ACHN (cell line): Measurements from ENCODE around the gene FBXO17.
"Not testable (repeated sequence)": the region's sequence is repeated elsewhere in the genome, so short reads cannot be mapped to it uniquely, and the experiment has no call there.

Source experiments
- DNase-seq: peaks from one replicate; pipeline ENCODE4 v3.0.0-alpha.2; 2015
- in situ Hi-C: cut with HindIII; loops from 2 replicates; pipeline ENCODE4 v1.10.0; 2017; ENCODE audit warnings: low sequenced_read_pairs, low pct_ligation_motif_present, low pct_unique_long_range_greater_than_20kb

The FBXO17 gene, protein sequence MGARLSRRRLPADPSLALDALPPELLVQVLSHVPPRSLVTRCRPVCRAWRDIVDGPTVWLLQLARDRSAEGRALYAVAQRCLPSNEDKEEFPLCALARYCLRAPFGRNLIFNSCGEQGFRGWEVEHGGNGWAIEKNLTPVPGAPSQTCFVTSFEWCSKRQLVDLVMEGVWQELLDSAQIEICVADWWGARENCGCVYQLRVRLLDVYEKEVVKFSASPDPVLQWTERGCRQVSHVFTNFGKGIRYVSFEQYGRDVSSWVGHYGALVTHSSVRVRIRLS

DNA sequence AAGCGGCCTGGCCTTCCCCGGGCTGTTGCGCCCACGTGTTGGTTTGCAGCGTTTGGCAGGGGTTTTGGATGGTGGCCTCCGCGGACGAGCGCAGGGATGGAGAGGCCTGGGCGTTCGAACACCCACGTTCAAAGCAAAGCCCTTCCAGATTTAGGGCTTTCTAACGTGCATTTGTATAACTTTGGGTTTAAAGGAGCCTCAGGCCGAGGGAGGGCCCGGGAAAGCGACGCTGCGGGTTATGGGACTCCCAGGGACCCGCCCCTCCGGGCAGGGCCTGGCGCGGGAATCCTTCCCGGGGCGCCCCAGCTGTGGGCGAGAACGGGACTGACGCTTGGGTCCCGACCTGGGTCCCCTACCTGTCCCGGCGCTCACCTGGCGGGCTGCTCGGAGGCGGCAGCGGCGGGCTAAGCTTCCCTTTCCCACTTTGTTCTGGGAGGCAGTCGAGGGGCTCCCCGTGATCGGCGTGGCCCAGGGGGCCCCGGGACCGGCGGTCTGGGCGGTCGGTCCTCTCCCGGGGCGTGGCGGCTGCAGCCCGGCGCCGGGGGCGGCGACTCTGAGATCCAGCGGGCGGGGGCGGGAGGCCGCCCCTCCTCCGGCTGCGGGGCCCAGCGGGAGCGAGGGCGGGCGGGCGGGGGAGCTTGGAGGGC lies at the start of gene FBXO17:
TSS of gene FBXO17 (minus strand) at position 529 of the 647 bp plus-strand sequence. CDS start 25,423 bp downstream, outside the sequence.
- in situ Hi-C loops = no loop called here
- DNase-seq = peak; percentile 73

DNA sequence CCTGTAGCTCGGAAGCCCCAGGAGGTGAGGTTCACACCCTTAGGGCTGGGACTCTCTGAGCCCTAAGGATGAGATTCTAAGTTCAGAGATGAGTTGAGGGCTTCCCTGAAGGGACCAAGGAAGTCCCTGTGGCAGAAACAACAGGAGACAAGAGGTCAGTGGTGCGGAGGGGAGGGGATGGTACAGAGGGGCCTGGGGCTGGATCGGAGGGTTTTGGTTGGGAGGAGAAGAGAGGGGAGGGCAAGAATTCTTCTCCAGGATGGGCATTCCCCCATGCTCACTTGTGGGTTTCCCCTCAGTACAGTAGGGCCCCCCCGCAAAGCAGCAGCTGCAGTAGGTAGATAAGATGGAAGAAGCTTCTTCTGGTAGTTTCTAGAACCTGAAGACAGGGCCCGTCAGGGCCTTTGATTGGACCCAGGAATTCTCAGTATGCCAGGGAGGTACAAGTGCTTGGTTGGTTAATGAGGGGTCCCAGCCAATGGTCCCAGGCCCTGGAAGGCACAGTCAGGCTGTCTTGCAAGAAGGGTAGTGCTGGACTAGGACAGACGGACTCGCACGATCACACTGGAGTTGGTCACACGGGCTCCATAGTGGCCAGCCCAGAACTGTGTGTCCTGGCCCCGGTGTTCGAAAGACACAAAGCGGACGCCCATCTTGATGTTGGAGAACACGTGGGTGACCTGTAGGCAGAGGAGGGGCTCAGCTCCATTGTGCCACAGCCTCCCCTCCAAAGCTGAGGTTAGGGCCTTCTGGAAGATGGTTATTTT lies 49.5 kb upstream of the FBXO17 start:
- DNase-seq = no peak
- in situ Hi-C loops = no loop called here

DNA sequence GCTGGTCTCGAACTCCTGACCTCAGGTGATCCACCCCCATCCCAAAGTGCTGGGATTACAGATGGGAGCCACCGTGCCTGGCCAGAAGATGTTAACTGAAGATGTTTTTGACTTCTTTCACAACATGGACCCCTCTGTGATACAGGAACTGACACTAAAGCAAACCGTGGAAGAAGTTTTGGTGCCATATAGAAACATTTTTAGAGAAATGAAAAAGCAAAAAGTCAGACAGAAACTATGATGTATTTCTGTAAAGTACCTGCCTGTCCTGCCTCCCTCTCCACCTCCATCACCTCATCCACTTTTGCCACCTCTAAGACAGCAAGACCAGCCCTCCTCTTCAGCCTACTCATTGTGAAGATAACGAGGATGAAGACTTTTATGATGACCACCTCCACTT lies 45.5 kb upstream of the FBXO17 start:
- in situ Hi-C loops = no loop called here
- DNase-seq = no peak

DNA sequence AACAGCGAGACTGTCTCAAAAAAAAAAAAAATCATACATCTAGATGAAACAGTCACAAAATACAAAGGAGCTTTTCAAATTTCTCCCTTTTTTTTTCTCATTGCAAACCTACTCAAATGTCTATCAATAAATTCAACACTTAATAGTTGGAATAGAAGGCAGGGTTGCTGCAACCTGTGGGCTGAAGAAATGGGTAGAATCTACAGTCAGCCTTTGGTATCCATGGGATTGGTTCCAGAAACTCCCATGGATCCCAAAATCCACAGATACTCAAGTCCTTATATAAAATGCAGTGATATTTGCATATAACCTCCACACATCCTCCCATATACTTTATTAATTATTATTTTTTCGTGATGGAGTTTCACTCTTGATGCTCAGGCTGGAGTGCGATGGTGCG lies 42.1 kb upstream of the FBXO17 start:
- in situ Hi-C loops = no loop called here
- no peak for DNase-seq

DNA sequence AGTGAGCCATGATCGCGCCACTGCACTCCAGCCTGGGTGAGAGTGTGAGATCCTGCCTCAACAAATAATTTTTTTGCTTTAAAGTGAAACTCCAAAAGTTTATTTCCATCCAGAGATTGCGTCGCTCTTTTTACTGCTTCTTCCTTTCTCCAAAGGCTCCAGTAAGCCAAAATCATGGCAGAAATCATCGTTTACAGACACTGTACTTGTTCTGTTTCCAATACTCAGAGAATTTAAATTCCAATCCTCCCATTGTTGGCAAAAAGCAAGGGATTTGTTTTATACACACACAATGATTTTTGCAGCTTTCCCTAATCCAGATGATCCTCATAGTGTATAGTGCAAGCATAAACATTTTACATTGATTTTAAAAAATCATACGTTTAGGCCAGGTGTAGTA lies 41.5 kb upstream of the FBXO17 start:
- DNase-seq = no peak
- in situ Hi-C loops = no loop called here

DNA sequence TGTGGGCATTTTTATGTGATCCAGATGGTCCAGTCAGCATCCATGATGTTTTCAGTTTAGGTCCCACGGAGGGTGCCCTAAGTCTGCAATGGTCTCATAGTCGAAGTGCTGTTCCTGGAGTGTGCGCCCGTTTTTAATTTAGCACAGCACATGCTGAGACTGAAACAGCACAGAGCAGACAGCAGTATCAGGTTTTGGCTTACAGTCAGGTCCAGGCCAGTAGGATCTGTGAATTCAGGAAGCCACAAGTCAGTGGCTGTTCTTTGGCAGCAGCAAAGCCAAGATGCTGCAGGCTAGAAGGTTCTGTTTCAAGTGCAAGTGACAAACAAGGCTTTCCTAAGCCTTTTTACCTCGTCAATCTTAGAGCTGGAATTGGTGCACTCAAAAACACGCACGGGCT lies 38.5 kb upstream of the FBXO17 start:
- in situ Hi-C loops = no loop called here
- no peak for DNase-seq

DNA sequence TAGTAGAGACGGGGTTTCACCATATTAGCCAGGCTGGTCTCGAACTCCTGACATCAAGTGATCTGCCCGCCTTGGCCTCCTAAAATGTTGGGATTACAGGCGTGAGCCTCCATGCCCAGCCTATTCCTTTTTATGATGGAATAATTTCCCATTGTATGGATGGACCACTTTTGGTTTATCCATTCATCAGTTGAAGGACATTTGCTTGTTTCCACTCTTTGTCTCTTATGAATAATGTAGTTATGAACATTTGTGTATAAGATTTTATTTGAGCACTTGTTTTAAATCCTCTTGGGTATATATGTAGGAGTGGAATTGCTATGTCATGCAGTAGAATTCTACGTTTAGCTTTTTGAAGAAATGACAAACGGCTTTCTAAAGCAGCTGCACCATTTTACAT lies 33.5 kb upstream of the FBXO17 start:
- in situ Hi-C loops = no loop called here
- DNase-seq = no peak

DNA sequence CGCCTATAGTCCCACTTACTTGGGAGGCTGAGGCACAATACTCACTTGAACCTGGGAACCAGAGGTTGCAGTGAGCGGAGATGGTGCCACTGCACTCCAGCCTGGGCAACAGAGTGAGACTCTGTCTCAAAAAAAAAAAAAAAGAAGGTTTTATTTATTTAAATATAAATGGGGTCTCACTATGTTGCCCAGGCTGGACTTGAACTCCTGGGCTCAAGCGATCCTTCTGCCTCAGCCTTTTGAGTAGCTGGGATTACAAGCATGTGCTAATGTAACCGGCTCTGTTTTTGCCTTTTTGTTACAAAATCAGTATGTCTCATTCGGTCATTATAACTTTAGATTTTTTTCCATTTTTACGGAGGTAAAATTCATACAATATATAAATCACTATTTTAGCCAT lies 32.6 kb upstream of the FBXO17 start:
- in situ Hi-C loops = no loop called here
- DNase-seq = no peak

DNA sequence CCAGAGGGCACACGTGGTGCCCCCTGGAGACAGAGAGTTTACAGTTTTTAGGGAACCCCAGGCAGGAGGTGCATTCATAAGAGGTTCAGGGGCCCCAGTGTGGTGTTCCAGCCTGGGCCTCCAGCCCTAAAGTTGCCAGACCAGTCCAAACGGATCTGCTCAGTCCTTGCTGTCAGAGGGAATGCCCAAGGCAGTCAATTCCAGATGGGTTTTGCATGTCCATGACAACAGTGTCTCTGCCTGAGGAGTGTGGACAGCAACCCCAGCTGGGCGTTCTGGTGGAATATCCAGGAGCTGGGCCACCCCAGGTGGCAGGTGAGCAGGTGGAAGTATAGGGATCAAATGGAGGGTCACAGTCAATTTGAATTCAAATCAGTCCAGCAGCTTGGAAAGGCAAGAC lies 31.6 kb upstream of the FBXO17 start:
- DNase-seq = no peak
- in situ Hi-C loops = no loop called here

DNA sequence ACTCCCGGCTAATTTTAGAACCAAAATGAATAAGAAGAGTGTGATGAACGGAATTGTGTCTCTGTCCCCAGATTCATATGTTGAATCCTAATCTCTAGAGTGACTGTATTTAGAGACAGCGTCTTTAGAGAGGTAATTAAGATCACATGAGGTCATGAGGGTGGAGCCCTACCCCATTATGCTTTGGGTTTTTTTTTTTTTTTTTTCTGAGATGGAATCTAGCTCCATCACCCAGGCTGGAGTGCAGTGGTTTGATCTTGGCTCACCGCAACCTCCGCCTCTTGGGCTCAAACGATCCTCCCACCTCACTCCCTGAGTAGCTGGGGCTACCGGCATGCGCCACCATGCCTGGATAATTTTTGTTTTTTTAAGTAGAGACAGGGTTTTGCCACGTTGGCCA lies 28.9 kb upstream of the FBXO17 start:
- no peak for DNase-seq
- in situ Hi-C loops = no loop called here

DNA sequence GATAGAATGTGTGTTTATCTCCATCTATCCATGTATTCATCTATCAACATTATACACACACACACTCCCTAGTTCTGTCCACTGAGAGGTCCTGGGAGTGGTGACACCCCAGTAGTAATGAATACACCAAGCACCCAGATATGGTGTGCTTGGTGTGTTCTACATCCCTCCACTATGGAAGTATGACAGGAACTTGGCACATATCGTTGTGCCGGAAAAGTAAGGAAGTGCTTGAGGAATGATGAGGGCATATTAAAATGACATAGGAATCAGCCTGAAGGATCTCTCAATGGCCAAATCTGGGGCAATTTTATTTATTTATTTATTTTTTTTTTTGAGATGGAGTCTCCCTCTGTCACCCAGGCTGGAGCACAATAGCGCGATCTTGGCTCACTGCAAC lies 28.3 kb upstream of the FBXO17 start:
- no peak for DNase-seq
- in situ Hi-C loops = no loop called here

DNA sequence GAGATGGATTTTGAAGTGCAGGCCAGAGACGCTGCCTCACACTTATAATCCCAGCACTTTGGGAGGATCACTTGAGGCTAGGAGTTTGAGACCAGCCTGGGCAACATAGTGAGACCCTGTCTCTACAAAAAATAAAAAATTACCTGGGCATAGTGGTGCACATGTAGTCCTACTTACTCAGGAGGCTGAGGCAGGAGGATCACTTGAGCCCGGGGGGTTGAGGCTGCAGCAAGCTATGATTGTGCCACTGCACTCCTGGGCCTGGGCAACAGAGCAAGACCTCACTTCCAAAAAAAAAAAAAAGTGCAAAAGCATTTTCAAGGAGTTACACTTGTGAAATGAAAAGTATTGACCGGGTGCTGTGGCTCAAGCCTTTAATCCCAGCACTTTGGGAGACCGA lies 27.6 kb upstream of the FBXO17 start:
- in situ Hi-C loops = no loop called here
- DNase-seq = no peak

DNA sequence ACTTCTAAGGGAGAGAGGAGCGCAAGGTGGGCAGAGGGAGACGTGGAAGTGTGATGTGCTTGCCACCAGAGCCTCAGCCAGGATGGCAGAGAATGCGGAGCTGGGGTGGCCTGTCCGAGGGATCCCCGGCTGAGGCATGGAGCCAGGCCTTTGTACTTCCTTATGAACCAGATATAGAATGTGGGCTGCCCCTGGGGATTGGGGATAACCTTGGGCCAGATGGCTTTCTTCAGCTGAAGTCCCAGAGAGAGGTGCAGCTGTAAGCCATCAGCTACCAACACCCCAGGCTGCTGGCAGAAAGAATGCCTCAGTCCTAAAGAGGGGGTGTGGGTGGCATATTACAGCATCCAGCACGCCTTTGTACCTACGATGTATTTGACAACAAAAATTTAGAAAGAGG lies 25.5 kb upstream of the FBXO17 start:
- no peak for DNase-seq
- in situ Hi-C loops = no loop called here

DNA sequence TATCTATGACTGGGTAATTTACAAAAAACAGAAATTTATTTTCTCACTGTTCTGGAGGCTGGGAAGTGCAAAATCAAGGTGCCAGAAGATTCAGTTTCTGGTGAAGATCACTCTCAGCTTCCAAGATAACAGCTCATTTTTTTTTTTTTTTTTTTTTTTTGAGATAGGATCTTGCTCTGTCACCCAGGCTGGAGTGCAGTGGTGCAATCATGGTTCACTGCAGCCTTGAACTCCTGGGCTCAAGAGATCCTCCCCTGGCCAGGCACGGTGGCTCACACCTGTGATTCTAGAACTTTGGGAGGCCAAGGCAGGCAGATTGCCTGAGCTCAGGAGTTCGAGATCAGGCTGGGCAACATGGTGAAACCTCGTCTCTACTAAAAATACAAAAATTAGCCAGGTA lies 22.0 kb upstream of the FBXO17 start:
- DNase-seq, in situ Hi-C loops: not testable (repeated sequence)

DNA sequence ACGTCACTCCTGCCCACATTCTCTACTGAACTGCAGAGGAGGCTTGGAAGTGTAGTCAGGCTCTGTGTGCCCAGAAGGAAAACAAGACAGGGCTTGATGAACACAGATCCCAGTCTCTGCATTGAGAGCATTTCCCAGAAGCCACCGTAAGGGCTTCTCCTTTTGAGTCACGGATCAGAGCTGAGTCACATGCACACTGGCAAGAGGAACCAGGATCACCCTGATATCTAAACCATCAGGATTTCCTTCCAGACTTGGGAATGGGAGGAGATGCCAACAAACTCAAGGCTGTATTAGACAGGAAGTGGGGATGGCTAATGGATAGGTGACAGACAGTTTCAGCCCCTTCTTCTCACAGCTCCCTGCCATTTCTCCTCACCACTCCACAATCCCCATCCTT lies 17.7 kb upstream of the FBXO17 start:
- in situ Hi-C loops = no loop called here
- DNase-seq = peak; percentile 22

DNA sequence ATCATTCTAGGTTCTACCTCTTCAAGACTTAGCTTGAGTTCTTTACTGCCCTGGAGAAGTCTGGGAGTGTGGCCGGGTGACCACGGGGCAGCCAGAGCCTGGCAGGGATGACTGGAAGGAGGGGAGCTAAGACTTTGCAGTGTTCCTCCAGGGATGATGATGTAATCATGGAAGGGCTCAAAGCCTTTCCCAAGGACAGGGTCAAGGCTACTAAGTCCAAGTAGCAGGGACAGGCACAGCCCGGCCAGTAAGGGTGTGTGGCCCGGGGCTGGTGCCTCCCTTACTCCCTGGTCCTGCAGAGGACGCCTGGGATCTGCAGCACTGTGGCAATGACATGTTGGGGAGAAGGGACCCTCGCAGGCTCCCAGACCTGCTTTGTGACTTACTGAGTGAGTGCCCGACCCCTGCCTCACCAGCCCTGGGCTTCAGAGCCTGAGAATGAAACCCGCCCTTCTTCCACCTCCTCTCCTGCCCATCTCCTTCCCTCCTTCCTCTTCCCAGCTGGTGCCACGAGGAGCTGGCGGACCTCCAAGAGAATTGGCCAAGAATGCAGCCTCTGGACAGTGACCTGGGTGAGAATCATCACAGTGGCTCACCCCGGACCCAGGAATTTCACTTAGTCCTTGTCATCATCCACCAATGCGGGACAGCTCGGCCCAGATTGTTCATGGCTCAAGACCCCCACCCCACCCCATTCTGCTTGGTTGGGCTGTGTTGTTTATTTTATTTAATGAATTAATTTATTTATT lies 15.6 kb upstream of the FBXO17 start:
- peak; percentile 19 for DNase-seq

DNA sequence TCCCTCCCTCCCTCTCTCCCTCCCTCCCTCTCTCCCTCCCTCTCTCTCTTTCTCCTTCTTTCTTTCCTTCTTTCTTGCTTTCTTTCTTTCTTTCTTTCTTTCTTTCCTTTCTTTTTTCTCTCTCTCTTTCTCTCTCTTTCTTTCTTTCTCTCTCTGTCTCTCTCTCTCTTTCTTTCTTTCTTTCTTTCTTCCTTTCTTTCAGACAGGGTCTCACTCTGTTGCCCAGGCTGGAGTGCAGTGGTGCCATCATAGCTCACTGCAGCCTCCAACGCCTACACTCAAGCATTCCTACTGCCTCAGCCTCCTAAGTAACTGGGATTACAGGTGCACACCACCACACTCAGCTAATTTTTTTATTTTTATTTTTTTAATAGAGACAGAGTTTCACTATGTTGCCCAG lies 14.1 kb upstream of the FBXO17 start:
- DNase-seq, in situ Hi-C loops: not testable (repeated sequence)

More for the DNA sequence above, 15.6 kb upstream of the FBXO17 start:
- in situ Hi-C loops = no loop called here

DNA sequence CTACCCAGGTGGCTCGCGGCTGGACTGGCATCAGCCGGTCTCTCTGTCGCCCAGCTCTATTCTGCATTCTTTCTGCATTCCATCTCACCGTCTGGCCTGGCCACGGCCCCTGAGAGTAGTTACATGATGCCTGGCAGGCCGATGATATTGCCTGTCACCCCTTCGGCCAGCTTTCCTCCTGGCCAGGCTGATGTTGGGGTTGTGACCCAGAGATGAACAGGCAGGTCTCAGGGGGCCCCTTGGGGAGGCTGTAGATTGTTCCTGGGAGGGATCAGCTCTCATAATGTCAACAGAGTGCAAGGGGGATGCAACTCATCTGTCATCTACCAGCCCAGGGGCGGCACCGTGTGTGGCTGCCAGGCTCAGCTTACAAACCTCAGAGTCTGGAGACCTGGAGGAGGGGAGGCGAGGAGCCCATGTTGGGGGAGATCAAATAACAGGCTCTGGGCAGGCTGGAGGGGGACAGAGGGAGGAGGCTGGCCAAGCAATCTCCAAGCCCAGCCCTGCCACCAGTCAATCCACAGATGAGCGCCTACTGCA lies 13.6 kb upstream of the FBXO17 start:
- DNase-seq = peak; percentile 9
- in situ Hi-C loops = no loop called here

DNA sequence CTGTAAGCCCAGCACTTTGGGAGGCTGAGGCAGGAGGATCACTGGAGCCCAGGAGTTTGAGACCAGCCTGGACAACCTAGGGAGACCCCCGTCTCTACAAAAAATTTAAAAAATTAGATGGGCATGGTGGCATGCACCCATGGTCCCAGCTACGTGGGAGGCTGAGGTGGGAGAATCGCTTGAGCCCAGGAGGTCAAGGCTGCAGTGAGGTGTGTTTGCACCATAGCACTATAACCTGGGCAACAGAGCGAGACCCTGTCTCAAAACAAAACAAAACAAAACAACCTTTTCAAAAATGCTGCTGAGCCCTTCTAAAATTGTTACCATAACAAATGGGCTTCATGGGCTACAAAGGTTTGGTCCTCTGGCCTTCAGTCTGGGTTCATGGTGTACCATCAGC lies 13.1 kb upstream of the FBXO17 start:
- DNase-seq, in situ Hi-C loops: not testable (repeated sequence)
